NCI-H526 treated with DMSO at 0.1 percent for 48 hours (cell line): ENCODE data around the gene CHM.
"Not testable (repeated sequence)": the region's sequence is repeated elsewhere in the genome, so short reads cannot be mapped to it uniquely, and the experiment has no call there.

Source experiments
- DNase-seq: peaks from one replicate; lab custom pipeline; 2025; lab: John Stamatoyannopoulos, UW

Gene CHM

GRCh38 chrX:86047174-86047935 is at the start of gene CHM:
Gene CHM, minus strand, starts transcription at chrX:86047558. Its CDS starts 26 bp downstream, at chrX:86047532.
- no peak for DNase-seq

GRCh38 chrX:86078650-86079049 is 31.3 kb upstream of the CHM start:
- no peak for DNase-seq

GRCh38 chrX:86066998-86067397 is 19.6 kb upstream of the CHM start:
- no peak for DNase-seq

- DNase-seq = no peak
Observed at GRCh38 chrX:86061407-86061806, 14.0 kb upstream of the CHM start.

GRCh38 chrX:86051741-86052140 is 4.4 kb upstream of the CHM start:
- DNase-seq = no peak

GRCh38 chrX:86047936-86048280 is 550 bp upstream of the CHM start:
- no peak for DNase-seq

- no peak for DNase-seq
Observed at GRCh38 chrX:86044216-86044615, 3.1 kb downstream of the CHM start.

- DNase-seq = no peak
Observed at GRCh38 chrX:86039625-86040568, 7.5 kb downstream of the CHM start.

GRCh38 chrX:86033385-86033784 is 14.0 kb downstream of the CHM start:
- no peak for DNase-seq

- DNase-seq = no peak
Observed at GRCh38 chrX:86028681-86029080, 18.7 kb downstream of the CHM start.

GRCh38 chrX:86023811-86024210 is 23.5 kb downstream of the CHM start:
- no peak for DNase-seq

- DNase-seq = no peak
Observed at GRCh38 chrX:86021652-86022289, 25.6 kb downstream of the CHM start.

GRCh38 chrX:86016139-86016538 is 31.2 kb downstream of the CHM start:
- no peak for DNase-seq

GRCh38 chrX:86014959-86015358 is 32.4 kb downstream of the CHM start:
- not testable (repeated sequence) for DNase-seq

GRCh38 chrX:86014421-86014820 is 32.9 kb downstream of the CHM start:
- DNase-seq = no peak

GRCh38 chrX:86013792-86014191 is 33.6 kb downstream of the CHM start:
- DNase-seq = no peak

GRCh38 chrX:86012188-86012587 is 35.2 kb downstream of the CHM start:
- no peak for DNase-seq

GRCh38 chrX:86009803-86010202 is 37.6 kb downstream of the CHM start:
- DNase-seq = not testable (repeated sequence)

- DNase-seq = not testable (repeated sequence)
Observed at GRCh38 chrX:86007891-86008290, 39.5 kb downstream of the CHM start.

GRCh38 chrX:86002076-86002896 is 45.1 kb downstream of the CHM start:
- no peak for DNase-seq

- DNase-seq = no peak
Observed at GRCh38 chrX:85998954-85999353, 48.4 kb downstream of the CHM start.

GRCh38 chrX:85996555-85996954 is 50.8 kb downstream of the CHM start:
- DNase-seq = no peak
